Stimulated activated CD8-positive, alpha-beta memory T cell treated with anti-CD3 and anti-CD28 coated beads, Interleukin-12 subunit alpha, Interleukin-12 subunit beta, amount 100 ng/mL, for 4 hours (primary cell): Measurements from ENCODE around the gene TENM3.

Source experiments
- DNase-seq: peaks from one replicate; pipeline ENCODE4 v3.0.0-alpha.2; 2020; ENCODE audit warnings: low read depth

TENM3 gene

DNA sequence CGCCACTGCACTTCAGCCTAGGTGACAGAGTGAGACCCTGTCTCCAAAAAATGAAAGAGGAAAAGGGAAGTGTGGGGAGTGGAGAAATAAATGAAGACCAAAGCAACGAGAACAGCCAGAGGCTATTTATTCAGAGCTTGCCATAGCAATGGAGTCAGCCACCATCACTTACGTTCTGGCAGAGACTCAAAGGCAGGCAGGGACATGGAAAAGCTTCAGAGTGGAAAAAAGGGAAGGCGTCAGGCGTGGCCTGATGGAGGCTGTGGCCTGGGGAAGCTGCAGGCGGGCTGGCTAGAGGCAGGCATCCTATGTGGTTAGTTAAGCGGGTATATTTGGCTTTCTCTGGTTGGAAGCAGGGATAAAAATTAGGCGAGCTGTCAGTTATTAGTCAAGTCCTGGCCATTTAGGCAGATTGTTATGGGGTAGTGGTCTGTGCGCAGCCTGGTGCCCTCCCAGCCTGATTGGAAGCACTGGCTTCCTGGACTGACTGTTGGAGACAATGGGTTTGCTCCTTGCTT is 600.7 kb downstream of the TENM3 start:
- no peak for DNase-seq

DNA sequence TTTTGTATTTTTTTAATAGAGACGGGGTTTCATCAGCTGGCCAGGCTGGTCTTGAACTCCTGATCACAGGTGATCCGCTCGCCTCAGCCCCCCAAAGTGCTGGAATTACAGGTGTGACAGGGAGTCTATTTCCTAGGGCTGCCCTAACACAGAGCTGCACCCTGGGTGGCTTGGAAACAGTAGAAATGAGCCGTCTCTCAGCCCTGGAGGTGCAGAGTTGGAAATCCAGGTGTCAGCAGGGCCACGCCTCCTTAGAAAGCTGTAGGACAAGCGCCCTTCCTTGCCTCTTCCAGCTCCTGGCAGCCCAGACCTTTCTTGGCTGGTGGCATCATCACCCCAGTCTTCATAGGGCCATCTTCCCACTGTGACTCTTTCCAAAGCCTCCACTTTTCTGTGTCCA is 602.4 kb downstream of the TENM3 start:
- no peak for DNase-seq

DNA sequence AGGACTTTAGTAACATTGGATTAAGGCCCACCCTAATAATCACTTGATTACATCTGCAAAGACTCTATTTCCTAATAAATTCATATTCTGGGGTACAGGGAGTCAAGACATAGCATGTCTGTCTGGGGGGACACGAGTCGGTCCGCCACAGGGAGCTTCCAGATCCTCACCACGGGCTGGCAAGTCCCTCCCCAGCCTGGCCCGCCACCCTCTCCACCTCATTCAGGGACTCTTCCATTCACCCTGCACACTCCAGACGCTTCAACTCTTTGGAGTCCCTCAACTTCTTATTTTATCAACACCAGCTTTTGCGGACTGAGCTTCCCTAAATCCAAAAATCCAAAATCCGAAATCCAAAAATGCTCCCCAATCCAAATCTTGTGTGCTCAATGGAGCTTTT is 602.8 kb downstream of the TENM3 start:
- no peak for DNase-seq

DNA sequence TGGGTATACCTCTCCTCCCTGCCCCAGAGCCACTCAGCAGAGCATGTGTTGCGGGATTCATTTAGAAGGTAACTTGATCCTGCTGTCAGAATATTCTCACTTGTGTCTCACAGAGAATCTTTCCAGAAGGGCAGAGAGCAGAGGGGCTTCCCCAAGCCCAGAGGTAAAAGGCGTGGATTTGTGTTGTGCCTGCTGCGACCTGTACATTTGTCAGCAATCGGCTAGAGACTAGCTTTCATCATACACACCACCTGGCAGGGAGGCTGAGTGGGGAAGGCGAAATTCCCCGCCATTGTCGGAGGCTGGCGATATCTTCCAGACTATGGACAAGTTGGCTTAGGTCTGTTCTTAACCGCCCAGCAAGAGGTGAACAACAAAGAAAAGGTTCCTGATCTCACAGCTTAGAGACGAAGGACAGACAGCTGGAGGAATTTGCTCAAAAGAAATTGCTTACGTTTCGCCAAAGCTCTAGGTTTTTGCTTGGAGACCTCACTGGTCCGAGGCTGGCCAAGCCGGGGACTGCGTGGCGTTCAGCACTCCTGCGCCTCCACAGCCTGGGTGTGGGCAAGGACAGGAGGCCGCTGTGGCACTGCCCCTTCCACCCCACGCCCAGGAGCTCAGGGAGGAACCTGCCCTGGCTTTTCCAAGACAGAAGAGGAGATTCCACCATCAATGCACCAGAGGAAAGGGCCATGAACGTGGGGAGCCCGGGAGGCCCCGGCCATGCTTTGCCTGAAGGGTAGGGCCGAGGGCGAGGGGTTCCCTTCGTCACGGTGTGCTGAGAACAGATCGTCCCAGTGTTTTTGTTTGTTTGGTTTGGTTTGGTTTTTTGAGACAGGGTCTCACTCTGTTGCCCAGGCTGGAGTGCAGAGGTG is 604.6 kb downstream of the TENM3 start:
- DNase-seq, result no peak

DNA sequence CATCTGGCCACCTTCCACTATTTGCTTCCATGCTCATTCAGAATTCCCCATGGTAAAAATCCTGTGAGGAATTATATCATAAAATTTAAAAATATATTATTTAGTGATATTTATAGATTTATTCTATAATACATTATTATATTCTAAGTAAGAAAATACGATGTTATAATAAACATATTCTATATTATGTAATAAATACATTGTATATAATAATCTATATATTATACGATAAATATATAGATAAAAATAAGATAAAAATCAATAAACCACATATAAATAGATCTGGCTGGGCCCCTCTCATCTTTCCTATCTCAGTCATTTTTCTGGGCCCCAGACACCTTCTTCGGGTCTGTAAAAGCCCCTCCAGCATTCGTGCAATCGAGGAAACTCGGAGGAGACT is 605.5 kb downstream of the TENM3 start:
- no peak for DNase-seq
